ENCODE results near the gene PPP4R4. TPM values are rescaled to one million over a fixed set of nuclear protein-coding genes. Genes with fewer than 3 reads are reported as not detected.
A peak's percentile ranks its signal among the peaks of the same experiment; 100 is the strongest.

PPP4R4 gene
- total RNA-seq, 1 experiment from 2014 or later, result 5.5 TPM

DNA sequence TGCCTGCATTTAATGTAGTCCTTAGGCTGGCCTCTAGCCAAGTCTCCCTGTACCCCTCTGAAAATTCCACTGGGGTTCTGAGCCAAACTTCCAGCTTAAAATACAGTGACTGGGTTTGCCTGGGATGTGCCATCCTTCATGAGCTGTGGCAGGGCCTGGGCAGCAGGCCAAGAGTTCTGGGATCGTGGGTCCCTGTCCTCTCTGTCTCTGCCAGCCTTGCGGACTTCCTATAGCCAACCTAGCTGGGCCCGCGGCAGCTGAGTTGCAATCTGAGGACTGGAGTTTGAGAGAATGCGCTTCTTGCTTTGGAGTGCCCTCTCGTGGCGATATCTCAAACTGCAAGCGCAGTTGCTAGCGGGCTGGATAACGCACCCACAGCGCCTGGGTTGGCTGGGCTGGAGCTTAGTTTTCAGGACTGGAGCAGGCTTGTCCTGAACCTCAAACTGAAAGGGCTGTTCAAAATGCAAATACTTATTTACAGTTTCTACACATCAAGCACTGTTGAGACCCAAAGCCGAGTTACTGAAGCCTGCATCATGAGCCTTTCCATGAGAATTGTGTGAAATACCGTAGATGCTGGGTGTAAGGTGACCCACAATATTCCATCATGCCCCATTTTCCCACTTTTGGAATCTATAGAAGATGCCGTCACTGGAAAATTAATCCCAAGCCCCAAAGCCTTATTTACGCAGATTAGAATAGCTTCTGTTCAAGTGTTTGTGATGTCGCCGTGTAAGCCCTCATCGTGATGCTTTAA is 37.4 kb upstream of the PPP4R4 start:
- peak overlapping the region; percentile 67 for H3K4me2 ChIP-seq (ENCODE audit: low read length)

More for the DNA sequence above, 37.4 kb upstream of the PPP4R4 start:
- no peaks in the 10 kb centered on the region for H3K79me2 ChIP-seq (ENCODE audit: insufficient read depth, low read length)
- H3K27me3 ChIP-seq (ENCODE audit: insufficient read depth, low read length), result no peaks in the 10 kb centered on the region
- H3K36me3 ChIP-seq (ENCODE audit: control insufficient read depth in 1 of 2, insufficient read depth in 2 of 2, low read length in 2 of 2), result no peaks in the 10 kb centered on the region
- no peak overlapping the region for H3K27ac ChIP-seq (ENCODE audit: low read depth, low read length)
- no TSS peak for BruUV-seq (replicated peaks)
- H4K20me1 ChIP-seq (ENCODE audit: insufficient read depth), result no peaks in the 10 kb centered on the region
- no peaks in the 10 kb centered on the region for H3K9me2 ChIP-seq (ENCODE audit: insufficient read depth)
- ATAC-seq (peak; percentile 95), DNase-seq (ENCODE audit: low read depth, low spot score) (peak; percentile 78)
- H3K4me3 ChIP-seq (replicated peaks in 1 of 2; ENCODE audit: low read depth in 1 of 2, low read length in 2 of 2), result peak overlapping the region in 1 of 2 experiments; percentile 30; a peak in 1 of 4 replicates
- ChIA-PET POLR2A (interaction anchor here (0.6 to 1.4 kb wide), 5 partner anchors 8 to 349 kb away, joined by 3 to 5 read pairs (median 3); no protein-coding TSS in a partner anchor), RAD21 (ENCODE audit: low non-redundant PET in 1 of 2, low total read pairs in 2 of 2, uncharacterized antibody in 2 of 2, unreplicated experiment in 2 of 2) (interaction anchor here (0.6 to 1.4 kb wide), 9 partner anchors 45 to 197 kb away, joined by 3 to 9 read pairs (median 6); no protein-coding TSS in a partner anchor), CTCF (interaction anchor here (0.5 to 1.7 kb wide), 34 partner anchors 8 to 980 kb away, joined by 3 to 49 read pairs (median 4); partner anchors contain the start of genes DDX24 and IFI27L1)
- no peaks in the 10 kb centered on the region for H3K9me3 ChIP-seq (ENCODE audit: control insufficient read depth in 1 of 2, insufficient read depth in 1 of 2, low read depth in 1 of 2, low read length in 2 of 2)
- peaks cover 0 to 3% of the 10 kb centered on the region in 2 experiments; a peak in 1 of 4 replicates for H3K4me1 ChIP-seq (ENCODE audit: control insufficient read depth in 1 of 2, insufficient read depth in 2 of 2, low read length in 2 of 2)
- no peak overlapping the region for H3K9ac ChIP-seq (ENCODE audit: low read length)
- TF ChIP-seq CBX3 (IDR thresholded peaks at IDR 0.05; ENCODE audit: low read depth) (peak; percentile 77), RAD21 (IDR thresholded peaks at IDR 0.05; ENCODE audit: low read depth) (peak; percentile 97), FOSL1 (IDR thresholded peaks at IDR 0.05; ENCODE audit: low read depth) (no peak)
- TF ChIP-seq, protein P1, sequence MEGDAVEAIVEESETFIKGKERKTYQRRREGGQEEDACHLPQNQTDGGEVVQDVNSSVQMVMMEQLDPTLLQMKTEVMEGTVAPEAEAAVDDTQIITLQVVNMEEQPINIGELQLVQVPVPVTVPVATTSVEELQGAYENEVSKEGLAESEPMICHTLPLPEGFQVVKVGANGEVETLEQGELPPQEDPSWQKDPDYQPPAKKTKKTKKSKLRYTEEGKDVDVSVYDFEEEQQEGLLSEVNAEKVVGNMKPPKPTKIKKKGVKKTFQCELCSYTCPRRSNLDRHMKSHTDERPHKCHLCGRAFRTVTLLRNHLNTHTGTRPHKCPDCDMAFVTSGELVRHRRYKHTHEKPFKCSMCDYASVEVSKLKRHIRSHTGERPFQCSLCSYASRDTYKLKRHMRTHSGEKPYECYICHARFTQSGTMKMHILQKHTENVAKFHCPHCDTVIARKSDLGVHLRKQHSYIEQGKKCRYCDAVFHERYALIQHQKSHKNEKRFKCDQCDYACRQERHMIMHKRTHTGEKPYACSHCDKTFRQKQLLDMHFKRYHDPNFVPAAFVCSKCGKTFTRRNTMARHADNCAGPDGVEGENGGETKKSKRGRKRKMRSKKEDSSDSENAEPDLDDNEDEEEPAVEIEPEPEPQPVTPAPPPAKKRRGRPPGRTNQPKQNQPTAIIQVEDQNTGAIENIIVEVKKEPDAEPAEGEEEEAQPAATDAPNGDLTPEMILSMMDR (IDR thresholded peaks at IDR 0.05 in 2 of 3, conservative IDR thresholded peaks at IDR 0.05 in 1 of 3; ENCODE audit: borderline replicate concordance in 1 of 3, insufficient read depth in 1 of 3, low read depth in 2 of 3, low read length in 2 of 3), result peak; percentile 92 to 96 (median 94)
- intact Hi-C loops (cut with micrococcal nuclease), result loop anchor here (1.0 to 10.0 kb wide), 6 partner anchors 44 to 548 kb away; no protein-coding TSS in a partner anchor
- H2AFZ ChIP-seq (ENCODE audit: low read depth, low read length, poor library complexity, severe bottlenecking), result peak overlapping the region; percentile 95
